Colonic mucosa (tissue), 4 donors: ENCODE data around the gene SYT2. TPM values are rescaled to one million over a fixed set of nuclear protein-coding genes. Genes with fewer than 3 reads are reported as not detected.
A peak's percentile ranks its signal among the peaks of the same experiment; 100 is the strongest.
"Not testable (repeated sequence)": the region's sequence is repeated elsewhere in the genome, so short reads cannot be mapped to it uniquely, and the experiment has no call there.

Experiments
- DNase-seq: peaks from one replicate; pipeline ENCODE4 v3.0.0-alpha.2; 2020
- H3K27ac ChIP-seq: fragments of 200-600 bp; one replicate; pipeline ENCODE4 v1.8.0; 2021
- H3K27me3 ChIP-seq: fragments of 200-600 bp; one replicate; pipeline ENCODE4 v1.8.0; 2021
- H3K36me3 ChIP-seq: fragments of 200-600 bp; one replicate; pipeline ENCODE4 v1.8.0; 2021
- H3K4me1 ChIP-seq: fragments of 200-600 bp; one replicate; pipeline ENCODE4 v1.8.0; 2021; ENCODE audit warnings: mild to moderate bottlenecking
- H3K4me3 ChIP-seq: fragments of 200-600 bp; one replicate; pipeline ENCODE4 v1.8.0; 2021
- H3K9ac ChIP-seq, 2 donors: one replicate each; pipeline ENCODE4 v1.7.0; 2013; ENCODE audit warnings: control low read depth in 2 of 2, low read depth in 2 of 2, low read length in 2 of 2
- H3K9me3 ChIP-seq: fragments of 200-600 bp; one replicate; pipeline ENCODE4 v1.8.0; 2021
- intact Hi-C: fragments of 100-400 bp; cut with DNase I; formaldehyde crosslinking; loops from one replicate; pipeline ENCODE4 v1.14.1; 2022
- total RNA-seq, 2 donors: library from RNA; stranded (reverse); fragmentation: NEBNext Ultra II Directional in 1 of 2; extraction: Animal tissue kit (Norgen Biotek cat#: 25700) in 1 of 2; gene quantifications; one replicate each; pipeline ENCODE4 v1.2.1, GENCODE V29; 2021
- donor health status: healthy.
- donor health status: DM: no; HTN: no; CAD: no.
- donor health status: DM: no; HTN: no; CAD: no.

Gene SYT2
- total RNA-seq, 2 donors from 2014 or later, result 0.15 to 0.19 TPM

DNA sequence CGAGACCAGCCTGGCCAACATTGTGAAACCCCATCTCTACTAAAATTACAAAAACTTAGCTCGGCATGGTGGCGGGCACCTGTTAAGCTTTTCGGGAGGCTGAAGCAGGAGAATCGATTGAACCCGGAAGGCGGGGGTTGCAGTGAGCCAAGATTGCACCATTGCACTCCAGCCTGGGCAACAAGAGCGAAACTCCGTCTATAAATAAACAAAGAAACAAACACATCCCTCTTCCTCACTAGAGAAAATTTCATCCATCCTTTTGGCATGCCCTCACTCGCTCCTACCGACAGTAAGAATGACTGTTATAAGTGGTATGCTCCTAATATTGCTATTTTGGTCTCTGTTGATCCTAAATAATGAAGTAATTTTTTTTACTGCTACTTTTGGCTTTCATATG, 166.7 kb downstream of the SYT2 start:
- intact Hi-C loops, H3K36me3 ChIP-seq, H3K9me3 ChIP-seq, H3K4me3 ChIP-seq, H3K4me1 ChIP-seq, DNase-seq, H3K27me3 ChIP-seq, H3K9ac ChIP-seq: not testable (repeated sequence)
- peak overlapping the region; percentile 28 for H3K27ac ChIP-seq

DNA sequence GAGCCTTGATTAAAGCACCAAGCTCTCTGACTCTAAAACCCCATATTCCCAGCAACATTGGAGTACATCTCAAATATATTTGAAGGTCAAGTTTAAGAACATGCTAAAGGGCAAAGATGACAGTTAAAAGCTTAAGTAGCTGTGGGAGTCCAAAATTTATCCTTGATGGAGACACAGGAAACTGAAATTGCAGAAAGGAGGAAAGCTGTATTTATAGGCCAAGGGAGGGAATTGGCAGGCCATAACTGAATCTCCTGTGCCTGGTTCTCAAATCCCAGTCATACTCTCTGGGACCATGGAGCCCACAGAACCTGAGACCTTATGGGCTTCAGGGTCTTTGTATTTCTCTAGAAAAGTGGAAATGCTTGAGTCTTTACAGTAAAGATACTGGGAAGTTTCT, 167.8 kb downstream of the SYT2 start:
- intact Hi-C loops, H3K4me1 ChIP-seq, H3K27me3 ChIP-seq, DNase-seq, H3K9me3 ChIP-seq, H3K36me3 ChIP-seq, H3K9ac ChIP-seq, H3K4me3 ChIP-seq: not testable (repeated sequence)
- H3K27ac ChIP-seq, result peak overlapping the region; percentile 34

DNA sequence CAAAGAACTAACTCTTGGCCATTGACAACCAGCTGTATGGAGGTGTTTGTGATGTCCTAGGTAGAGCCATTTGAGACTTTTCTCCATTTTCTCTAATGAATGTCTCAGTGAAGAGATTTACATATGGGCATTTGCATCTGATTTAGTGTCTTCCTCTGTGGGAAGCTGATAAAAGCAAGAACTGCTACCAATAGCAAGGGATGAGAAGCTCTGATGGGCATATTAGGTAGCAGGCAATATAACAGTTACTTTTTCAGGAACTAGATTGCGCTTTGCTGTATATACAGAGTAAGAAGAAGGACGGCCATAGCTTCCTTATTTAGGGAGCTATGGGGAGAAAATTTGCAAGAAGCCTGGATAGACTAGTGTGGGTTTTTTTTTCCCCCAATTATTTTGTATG, 169.4 kb downstream of the SYT2 start:
- Histone ChIP-seq H3K27ac (peak overlapping the region; percentile 67), H3K9ac (peak overlapping the region in 1 of 2 donors; percentile 55), H3K4me3 (peak overlapping the region; percentile 9)
- H3K4me1 ChIP-seq, H3K27me3 ChIP-seq, DNase-seq, H3K9me3 ChIP-seq, H3K36me3 ChIP-seq, intact Hi-C loops: not testable (repeated sequence)

Other genes starting within 250 kb of the SYT2 start
- 10 to 100 TPM; 70.1 to 93.4 TPM for gene KDM5B, start 98.0 kb upstream of the SYT2 start, total RNA-seq
- gene PCAT6, start 100.5 kb upstream of the SYT2 start, total RNA-seq, result 1 to 10 TPM in 1 of 2 donors, under 1 TPM in 1; 0.74 to 2.1 TPM
- gene RABIF, start 178.7 kb upstream of the SYT2 start, total RNA-seq, result 10 to 100 TPM; 11.9 to 12.0 TPM
- 10 to 100 TPM; 28.7 to 29.6 TPM for gene KLHL12, start 216.8 kb upstream of the SYT2 start, total RNA-seq
- 10 to 100 TPM; 82.1 to 82.7 TPM for gene ADIPOR1, start 247.9 kb upstream of the SYT2 start, total RNA-seq